OCI-LY7 (cell line): Measurements from ENCODE around the gene DOCK4.

ENCODE experiments used
- CTCF ChIP-seq: fragments of 200-600 bp; sonication (generic); conservative IDR thresholded peaks from 2 replicates; pipeline ENCODE4 v1.5.1; 2014; ENCODE audit warnings: mild to moderate bottlenecking, antibody characterized with exemption, low read length, moderate library complexity, mixed read lengths
- EZH2phosphoT487 ChIP-seq: fragments of 200-600 bp; sonication (generic); IDR thresholded peaks from 2 replicates; pipeline ENCODE4 v1.6.1; 2018; ENCODE audit warnings: low read depth, borderline replicate concordance, mild to moderate bottlenecking, mixed run types, antibody characterized with exemption, low read length, moderate library complexity, mixed read lengths

GRCh38 chr7:112093409-112093808 is 112.8 kb downstream of the DOCK4 start:
- TF ChIP-seq CTCF (no peak), EZH2phosphoT487 (no peak)
